ENCODE data around the gene LSM5.

LSM5 gene

GRCh38 chr7:32490127-32490796, at the start of gene LSM5:
LSM5 (minus strand) TSS chr7:32490380; CDS start chr7:32490365, 15 bp downstream.
- H3K4me3 ChIP-seq (ENCODE audit: low read depth, low read length), result peak within 1 kb of the TSS; percentile 90

DNA sequence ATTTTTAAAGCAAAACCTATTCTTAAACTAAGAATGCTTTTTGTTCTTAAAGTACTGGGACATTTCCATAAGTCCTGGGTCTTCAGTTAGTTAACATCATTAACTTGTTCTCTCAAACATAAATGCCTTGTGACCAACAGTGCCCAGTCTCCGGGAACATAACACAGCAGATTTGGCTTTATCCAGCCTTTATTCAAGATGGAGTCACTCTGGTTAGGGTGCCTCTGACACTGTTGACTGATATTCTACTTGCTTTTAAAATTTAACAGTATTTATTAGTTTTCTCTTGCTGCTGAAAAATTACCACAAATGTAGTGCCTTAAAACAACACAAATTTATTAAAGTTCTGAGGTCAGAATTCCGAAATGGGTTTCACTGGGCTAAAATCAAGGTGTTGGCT, 49.2 kb upstream of the LSM5 start:
- H3K4me3 ChIP-seq (ENCODE audit: low read depth, low read length), result no peak overlapping the region
- DNase-seq (ENCODE audit: low read depth), result no peak

More at GRCh38 chr7:32490127-32490796, at the start of gene LSM5:
- peak; percentile 77 for DNase-seq (ENCODE audit: low read depth)

GRCh38 chr7:32537760-32538159, 47.6 kb upstream of the LSM5 start:
- H3K4me3 ChIP-seq (ENCODE audit: low read depth, low read length), result no peak overlapping the region
- no peak for DNase-seq (ENCODE audit: low read depth)

GRCh38 chr7:32536585-32536984, 46.4 kb upstream of the LSM5 start:
- H3K4me3 ChIP-seq (ENCODE audit: low read depth, low read length), result no peak overlapping the region
- DNase-seq (ENCODE audit: low read depth), result peak; percentile 34

GRCh38 chr7:32536016-32536415, 45.8 kb upstream of the LSM5 start:
- no peak for DNase-seq (ENCODE audit: low read depth)

GRCh38 chr7:32535162-32535702, 45.1 kb upstream of the LSM5 start:
- no peak for DNase-seq (ENCODE audit: low read depth)
- H3K4me3 ChIP-seq (ENCODE audit: low read depth, low read length), result no peak overlapping the region

More at GRCh38 chr7:32536016-32536415, 45.8 kb upstream of the LSM5 start:
- H3K4me3 ChIP-seq (ENCODE audit: low read depth, low read length), result no peak overlapping the region

DNA sequence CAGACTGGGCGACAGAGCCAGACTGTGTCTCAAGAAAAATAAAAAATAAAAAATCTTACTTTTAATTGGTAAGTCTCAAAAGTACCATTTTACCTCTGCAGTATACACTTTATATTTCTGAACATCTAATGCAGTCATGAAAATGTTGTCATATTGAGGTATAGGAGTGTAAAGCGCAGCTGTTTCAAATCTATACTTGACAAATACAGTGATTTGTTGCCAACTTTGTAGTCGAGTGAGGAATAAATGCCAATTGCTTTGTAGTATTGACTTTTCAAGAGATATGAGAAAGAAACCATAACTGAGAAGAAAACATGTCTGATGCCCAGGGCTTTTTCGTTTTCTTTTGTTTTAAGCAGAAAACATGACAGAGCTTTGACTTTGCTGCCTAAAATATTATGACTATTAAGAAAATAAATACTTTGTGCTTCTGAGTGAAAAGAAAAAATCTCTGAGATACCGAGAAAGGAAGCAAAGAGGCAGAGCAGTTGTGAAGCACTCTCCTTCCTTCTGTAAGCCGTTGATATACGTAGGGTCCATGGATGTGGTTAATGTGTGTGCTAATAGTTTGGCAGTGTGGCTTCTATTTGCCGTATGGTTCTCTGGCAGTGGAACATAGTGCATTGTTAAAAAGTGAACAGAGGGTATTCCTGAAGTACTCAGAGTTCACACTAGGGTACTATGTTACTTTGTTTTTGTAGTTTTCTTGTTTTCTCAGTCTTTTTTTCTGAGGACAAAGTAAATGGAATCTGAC, 43.3 kb upstream of the LSM5 start:
- DNase-seq (ENCODE audit: low read depth), result no peak
- no peak overlapping the region for H3K4me3 ChIP-seq (ENCODE audit: low read depth, low read length)

GRCh38 chr7:32532716-32533115, 42.5 kb upstream of the LSM5 start:
- no peak for DNase-seq (ENCODE audit: low read depth)

GRCh38 chr7:32532086-32532485, 41.9 kb upstream of the LSM5 start:
- no peak for DNase-seq (ENCODE audit: low read depth)
- no peak overlapping the region for H3K4me3 ChIP-seq (ENCODE audit: low read depth, low read length)

More at GRCh38 chr7:32532716-32533115, 42.5 kb upstream of the LSM5 start:
- H3K4me3 ChIP-seq (ENCODE audit: low read depth, low read length), result no peak overlapping the region

GRCh38 chr7:32531402-32531801, 41.2 kb upstream of the LSM5 start:
- DNase-seq (ENCODE audit: low read depth), result no peak
- H3K4me3 ChIP-seq (ENCODE audit: low read depth, low read length), result no peak overlapping the region

DNA sequence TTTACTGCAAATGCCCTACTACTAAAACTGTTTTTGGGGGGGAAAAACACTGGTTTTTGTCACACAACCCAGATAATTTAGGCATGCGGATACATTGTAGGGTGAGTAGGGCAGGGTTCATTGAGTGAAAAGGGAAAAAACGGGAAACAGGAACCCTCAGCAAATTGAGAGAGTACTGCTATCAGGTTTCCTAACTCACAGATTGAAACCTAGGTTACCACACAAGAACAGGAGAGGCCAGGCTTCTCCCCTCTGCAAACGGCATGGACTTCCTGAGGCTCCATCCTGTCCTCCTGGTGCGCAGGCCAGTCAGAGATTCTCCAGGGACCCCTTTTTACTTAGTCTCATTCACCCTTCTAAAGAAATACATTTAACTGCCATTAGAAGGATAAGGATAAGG, 35.7 kb upstream of the LSM5 start:
- H3K4me3 ChIP-seq (ENCODE audit: low read depth, low read length), result no peak overlapping the region
- no peak for DNase-seq (ENCODE audit: low read depth)

- no peak overlapping the region for H3K4me3 ChIP-seq (ENCODE audit: low read depth, low read length)
- no peak for DNase-seq (ENCODE audit: low read depth)
These were observed 34.5 kb upstream of the LSM5 start for GRCh38 chr7:32524631-32525030.

DNA sequence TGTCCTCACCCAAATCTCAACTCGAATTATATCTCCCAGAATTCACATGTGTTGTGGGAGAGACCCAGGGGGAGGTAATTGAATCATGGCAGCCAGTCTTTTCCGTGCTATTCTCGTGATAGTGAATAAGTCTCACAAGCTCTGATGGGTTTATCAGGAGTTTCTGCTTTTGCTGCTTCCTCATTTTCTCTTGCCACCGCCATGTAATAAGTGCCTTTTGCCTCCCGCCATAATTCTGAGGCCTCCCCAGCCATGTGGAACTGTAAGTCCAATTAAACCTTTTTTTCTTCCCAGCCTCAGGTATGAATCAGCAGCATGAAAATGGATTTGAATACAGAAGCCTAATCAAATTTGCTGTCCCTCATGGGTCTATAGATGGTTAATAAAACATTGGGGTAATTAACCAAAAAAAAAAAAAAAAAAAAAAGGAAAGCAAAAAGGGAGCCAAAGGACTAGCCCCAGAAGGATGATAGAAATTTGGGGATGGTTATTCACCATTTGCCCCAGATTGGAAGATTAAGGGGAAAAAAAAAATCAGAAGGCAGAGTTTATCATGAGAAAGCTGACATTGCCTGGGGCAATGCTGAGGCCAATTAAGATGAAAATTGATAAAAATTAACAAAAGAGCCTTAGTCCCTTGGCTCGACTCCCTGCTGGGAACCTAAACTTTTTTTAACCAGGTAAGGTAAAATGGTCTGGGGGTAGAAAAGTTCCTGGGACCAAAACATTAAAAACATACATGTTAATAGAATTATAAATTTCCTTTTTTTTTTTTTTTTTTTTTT, 32.8 kb upstream of the LSM5 start:
- no peak for DNase-seq (ENCODE audit: low read depth)
- no peak overlapping the region for H3K4me3 ChIP-seq (ENCODE audit: low read depth, low read length)

GRCh38 chr7:32519763-32520162, 29.6 kb upstream of the LSM5 start:
- no peak for DNase-seq (ENCODE audit: low read depth)
- no peak overlapping the region for H3K4me3 ChIP-seq (ENCODE audit: low read depth, low read length)

DNA sequence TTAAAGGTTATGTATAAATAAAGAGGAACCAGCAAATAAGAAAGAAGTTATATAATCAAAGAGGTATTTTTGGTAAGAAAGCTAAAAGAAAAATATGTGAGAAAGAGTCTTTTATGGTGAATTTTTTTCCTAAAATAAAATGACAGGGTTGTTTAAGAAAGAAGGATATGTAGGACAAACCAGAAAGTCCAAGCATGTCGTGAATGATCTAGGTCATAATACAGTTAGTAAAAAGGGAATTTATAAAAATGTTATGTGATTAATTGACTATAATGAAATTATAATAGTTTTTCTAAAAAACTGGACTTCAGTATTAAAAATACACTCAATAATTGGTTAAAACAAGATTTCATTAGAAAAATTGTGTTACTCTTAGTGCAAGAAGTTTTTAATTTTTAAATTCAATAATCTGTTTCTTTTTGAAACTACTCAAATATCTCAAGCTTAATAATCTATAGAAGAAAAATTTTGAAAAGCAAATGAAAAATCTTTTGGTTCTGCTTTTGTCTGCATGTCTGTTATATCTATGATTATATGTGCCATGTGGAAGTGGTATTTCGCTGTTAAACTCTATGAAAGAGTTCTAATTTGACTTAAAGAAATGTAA, 28.5 kb upstream of the LSM5 start:
- peak; percentile 49 for DNase-seq (ENCODE audit: low read depth)
- no peak overlapping the region for H3K4me3 ChIP-seq (ENCODE audit: low read depth, low read length)

DNA sequence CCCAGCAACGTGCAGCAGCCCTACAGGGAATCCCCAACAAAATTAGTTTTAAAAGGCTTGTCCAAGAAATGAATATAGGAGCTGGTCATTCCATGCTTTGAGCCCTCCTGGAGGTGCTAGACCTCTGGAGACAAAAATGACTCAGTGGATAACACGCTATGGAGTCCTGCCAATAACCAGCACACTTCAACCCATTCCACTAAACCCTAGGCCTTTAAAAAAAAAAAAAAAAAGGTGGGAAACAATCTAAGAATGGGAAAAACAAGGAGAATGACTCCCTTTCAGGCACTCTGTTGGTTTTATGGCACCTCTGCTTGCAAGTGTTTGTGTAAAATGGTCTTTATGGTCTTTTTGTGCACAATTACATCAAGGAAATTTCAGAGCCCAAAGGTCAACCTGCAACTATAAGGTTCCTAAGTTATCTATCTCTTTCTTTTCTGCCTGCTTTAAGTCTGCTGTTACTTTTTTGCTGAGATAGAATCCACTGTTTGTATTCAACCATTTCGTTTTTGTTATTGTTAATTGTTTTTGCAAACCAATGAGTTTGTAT, 26.4 kb upstream of the LSM5 start:
- H3K4me3 ChIP-seq (ENCODE audit: low read depth, low read length), result no peak overlapping the region
- peak; percentile 22 for DNase-seq (ENCODE audit: low read depth)

GRCh38 chr7:32515890-32516550, 25.8 kb upstream of the LSM5 start:
- no peak for DNase-seq (ENCODE audit: low read depth)
- no peak overlapping the region for H3K4me3 ChIP-seq (ENCODE audit: low read depth, low read length)

DNA sequence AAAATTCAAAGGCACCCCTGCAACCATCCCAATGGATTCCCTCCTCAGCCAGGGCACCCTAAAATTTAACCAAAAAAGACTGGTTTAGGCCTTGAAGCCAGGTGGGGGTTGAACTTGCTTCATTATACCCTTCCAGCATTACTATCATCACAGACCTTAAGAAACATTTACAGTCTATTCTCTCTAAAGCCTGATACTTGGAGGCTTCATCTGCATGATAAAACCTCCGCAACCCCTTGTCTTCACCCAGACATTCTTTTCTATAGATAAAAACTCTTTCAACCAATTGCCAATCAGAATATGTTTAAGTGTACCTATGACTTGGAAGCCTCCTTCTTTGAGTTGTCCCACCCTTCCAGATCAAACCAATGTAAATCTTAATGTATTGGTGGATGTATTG, 23.0 kb upstream of the LSM5 start:
- H3K4me3 ChIP-seq (ENCODE audit: low read depth, low read length), result no peak overlapping the region
- DNase-seq (ENCODE audit: low read depth), result no peak

DNA sequence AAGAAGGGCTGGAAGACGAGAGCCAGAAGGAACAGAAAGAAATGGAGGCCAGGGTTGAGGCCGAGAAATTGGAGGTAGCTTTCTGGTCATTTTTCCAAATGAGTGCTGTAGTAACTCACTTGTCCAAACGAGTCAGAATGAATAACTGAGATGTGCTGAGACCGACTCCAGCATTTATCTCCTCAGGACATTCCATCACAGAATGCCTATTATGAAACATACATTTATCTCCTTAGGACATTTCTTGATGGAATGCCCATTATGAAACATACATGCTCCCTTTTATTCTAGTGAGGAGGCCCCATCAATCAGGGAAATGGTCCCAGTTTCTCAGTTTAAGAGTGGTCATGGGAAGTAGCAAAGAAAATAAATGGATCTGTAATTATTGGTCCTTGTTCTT, 21.6 kb upstream of the LSM5 start:
- no peak for DNase-seq (ENCODE audit: low read depth)
- H3K4me3 ChIP-seq (ENCODE audit: low read depth, low read length), result no peak overlapping the region

All from skeletal muscle cell (primary cell).